ENCODE data around the gene CHRDL1.
"Not testable (repeated sequence)": the region's sequence is repeated elsewhere in the genome, so short reads cannot be mapped to it uniquely, and the experiment has no call there.

Gene CHRDL1

DNA sequence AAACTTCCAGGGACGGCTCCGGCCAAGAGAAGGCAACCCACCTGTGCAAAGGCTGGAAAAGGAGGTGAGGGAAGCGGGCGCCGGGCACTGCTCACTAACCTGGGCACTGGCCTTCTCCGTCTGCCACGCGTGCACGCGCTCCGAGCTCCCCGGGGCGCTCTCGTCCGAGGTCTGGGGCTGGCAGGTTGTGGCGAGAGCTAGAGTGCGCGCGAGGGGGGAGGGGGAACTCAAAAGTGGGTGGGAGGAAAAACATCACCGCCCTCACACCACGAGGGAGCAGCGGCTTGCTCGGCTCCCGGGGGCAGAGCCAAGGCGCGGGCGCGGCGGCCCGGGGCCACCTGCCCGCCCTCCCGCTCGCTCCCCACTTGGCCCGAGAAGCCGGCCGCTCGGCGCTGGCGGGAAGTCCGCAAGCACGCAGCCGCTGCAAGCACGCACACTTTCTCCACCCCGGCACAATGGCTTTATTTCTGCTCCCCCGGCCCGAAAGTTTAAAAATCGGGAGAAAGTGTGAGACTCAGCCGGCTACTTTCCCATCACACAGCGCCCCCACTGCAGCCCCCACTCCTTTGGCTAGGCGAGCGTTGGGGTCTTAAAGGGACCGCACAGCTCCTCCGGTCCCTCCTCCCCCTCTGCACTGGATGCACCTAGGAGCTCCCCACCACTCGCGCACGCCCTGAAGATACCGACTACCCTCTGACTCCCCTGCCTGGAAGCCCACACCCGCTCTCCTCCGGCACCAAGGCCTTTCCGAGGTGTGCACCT lies at the start of gene CHRDL1:
CHRDL1 (minus strand) TSS at position 173 of the 762 bp plus-strand sequence. CDS start 3,636 bp downstream, outside the sequence.
- H3K27ac ChIP-seq: no peak within 1 kb of the TSS
- DNase-seq (ENCODE audit: low read depth, low spot score): no peak

- H3K27ac ChIP-seq: no peak overlapping the region
- DNase-seq (ENCODE audit: low read depth, low spot score): no peak
These were observed 41.4 kb upstream of the CHRDL1 start for GRCh38 chrX:110836982-110837381.

DNA sequence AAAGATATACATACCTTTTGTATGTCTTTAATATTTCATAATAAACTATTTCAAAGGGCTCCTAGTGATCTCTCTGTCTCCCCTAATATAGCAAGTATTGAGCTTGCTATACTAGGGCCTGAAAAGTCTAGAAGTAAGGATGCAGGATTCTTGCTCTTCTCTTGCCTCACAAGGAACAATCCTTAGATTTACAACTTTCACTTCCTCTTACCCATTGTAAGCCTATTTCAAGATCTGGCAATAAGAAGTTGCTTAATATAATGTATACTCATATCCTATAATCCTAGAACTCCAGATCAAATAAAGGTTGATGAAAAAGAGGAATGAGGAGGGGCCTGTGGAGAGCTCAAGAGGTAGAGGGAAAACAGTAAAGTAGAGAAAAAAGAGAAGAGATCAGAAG lies 40.8 kb upstream of the CHRDL1 start:
- H3K27ac ChIP-seq: no peak overlapping the region
- DNase-seq (ENCODE audit: low read depth, low spot score): no peak

DNA sequence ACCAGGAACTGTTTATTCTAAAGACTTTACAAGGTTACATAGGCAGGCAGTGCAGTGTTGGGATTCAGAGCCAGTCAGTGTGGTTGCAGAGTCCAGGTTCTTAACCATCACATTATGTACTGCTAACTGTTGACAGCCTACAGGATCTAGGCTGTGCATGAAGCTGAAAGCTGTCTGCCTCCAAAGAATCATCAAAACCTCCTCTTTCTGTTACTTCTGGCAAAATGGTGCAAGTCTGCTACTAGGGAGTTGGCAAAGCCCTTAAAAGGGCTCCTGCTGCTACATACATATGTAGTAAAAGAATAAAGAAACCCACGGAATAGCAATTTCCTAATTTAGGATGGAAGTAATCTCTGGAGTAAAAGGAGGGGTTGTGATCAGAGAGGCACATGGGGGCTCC lies 40.4 kb upstream of the CHRDL1 start:
- no peak for DNase-seq (ENCODE audit: low read depth, low spot score)
- H3K27ac ChIP-seq: no peak overlapping the region

- H3K27ac ChIP-seq: no peak overlapping the region
- no peak for DNase-seq (ENCODE audit: low read depth, low spot score)
These were observed 30.4 kb upstream of the CHRDL1 start for GRCh38 chrX:110825972-110826371.

GRCh38 chrX:110816543-110816942 lies 20.9 kb upstream of the CHRDL1 start:
- not testable (repeated sequence) for DNase-seq (ENCODE audit: low read depth, low spot score); H3K27ac ChIP-seq

DNA sequence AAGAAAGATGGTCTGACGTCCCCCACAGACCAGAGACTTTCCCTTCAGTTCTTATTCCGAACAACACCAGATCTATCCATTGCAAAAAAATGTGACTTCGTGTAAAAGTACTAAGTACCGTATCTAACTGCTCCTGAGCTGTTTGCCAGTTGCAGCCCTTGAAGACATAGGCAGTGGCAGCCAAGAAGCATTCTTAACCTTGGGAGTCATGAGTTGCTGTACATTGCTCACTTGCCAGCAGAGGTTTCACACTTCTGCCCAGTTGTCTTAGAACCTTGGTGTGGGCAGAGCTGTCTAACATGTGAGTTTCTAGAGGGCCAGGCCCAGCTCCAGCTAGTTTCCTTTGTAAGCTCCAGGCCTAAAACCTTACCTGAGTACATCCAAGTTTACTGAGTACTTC lies 10.5 kb upstream of the CHRDL1 start:
- DNase-seq (ENCODE audit: low read depth, low spot score): no peak
- no peak overlapping the region for H3K27ac ChIP-seq

GRCh38 chrX:110805303-110805702 lies 9.7 kb upstream of the CHRDL1 start:
- DNase-seq (ENCODE audit: low read depth, low spot score): no peak
- H3K27ac ChIP-seq: no peak overlapping the region

DNA sequence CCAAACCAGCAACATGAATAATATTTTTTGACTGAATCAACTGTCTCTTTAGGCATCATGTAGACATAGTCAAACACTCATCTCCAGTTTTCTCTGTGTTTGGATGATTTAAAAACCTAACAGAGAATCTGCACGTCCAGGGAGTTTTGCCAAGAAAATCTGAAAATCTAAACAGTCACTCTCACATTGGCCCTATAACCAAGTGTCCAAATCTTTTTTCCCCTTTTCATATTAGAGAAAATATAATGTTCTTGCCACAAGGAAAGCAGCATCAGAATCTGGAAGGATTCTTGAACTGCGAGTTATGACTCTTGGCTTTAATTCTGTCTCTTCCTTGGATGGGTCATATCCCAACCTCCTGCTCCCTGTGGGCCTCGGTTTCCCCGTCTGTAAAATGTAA lies 8.8 kb upstream of the CHRDL1 start:
- H3K27ac ChIP-seq: no peak overlapping the region
- DNase-seq (ENCODE audit: low read depth, low spot score): no peak

- H3K27ac ChIP-seq: no peak overlapping the region
- no peak for DNase-seq (ENCODE audit: low read depth, low spot score)
These were observed 7.9 kb upstream of the CHRDL1 start for GRCh38 chrX:110803506-110803905.

- no peak overlapping the region for H3K27ac ChIP-seq
These were observed 735 bp upstream of the CHRDL1 start for GRCh38 chrX:110796407-110796697.

GRCh38 chrX:110794601-110795000 lies 1.0 kb downstream of the CHRDL1 start:
- no peak overlapping the region for H3K27ac ChIP-seq
- no peak for DNase-seq (ENCODE audit: low read depth, low spot score)

More at GRCh38 chrX:110796407-110796697, 735 bp upstream of the CHRDL1 start:
- DNase-seq (ENCODE audit: low read depth, low spot score): no peak

- no peak for DNase-seq (ENCODE audit: low read depth, low spot score)
- H3K27ac ChIP-seq: no peak overlapping the region
These were observed 4.5 kb downstream of the CHRDL1 start for GRCh38 chrX:110791071-110791470.

GRCh38 chrX:110786486-110786885 lies 9.1 kb downstream of the CHRDL1 start:
- DNase-seq (ENCODE audit: low read depth, low spot score): no peak
- no peak overlapping the region for H3K27ac ChIP-seq

- DNase-seq (ENCODE audit: low read depth, low spot score): no peak
- no peak overlapping the region for H3K27ac ChIP-seq
These were observed 35.8 kb downstream of the CHRDL1 start for GRCh38 chrX:110759785-110760184.

- H3K27ac ChIP-seq: no peak overlapping the region
- no peak for DNase-seq (ENCODE audit: low read depth, low spot score)
These were observed 36.7 kb downstream of the CHRDL1 start for GRCh38 chrX:110758781-110759422.

DNA sequence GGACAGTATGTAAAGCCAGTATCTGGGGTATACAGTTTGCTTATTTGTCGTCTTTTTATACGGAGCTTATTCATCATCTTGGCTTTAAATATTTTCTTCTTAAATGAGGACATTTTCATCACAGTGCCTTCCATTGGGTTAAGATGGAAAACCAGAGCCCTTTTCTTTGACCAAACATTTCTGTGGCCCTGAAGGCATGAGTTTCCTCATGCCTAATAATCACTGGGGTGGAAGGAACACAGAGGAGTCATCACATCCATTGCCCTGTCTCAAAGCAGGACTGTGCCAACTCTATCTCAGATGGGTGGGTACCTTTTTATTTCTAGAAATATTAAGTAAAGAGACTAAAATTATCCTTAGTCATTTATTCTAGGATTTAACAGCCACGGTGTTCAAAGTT lies 40.0 kb downstream of the CHRDL1 start:
- H3K27ac ChIP-seq: no peak overlapping the region
- no peak for DNase-seq (ENCODE audit: low read depth, low spot score)

GRCh38 chrX:110755061-110755460 lies 40.6 kb downstream of the CHRDL1 start:
- no peak overlapping the region for H3K27ac ChIP-seq
- DNase-seq (ENCODE audit: low read depth, low spot score): no peak

GRCh38 chrX:110750526-110751189 lies 45.0 kb downstream of the CHRDL1 start:
- H3K27ac ChIP-seq: no peak overlapping the region
- DNase-seq (ENCODE audit: low read depth, low spot score): no peak

GRCh38 chrX:110748256-110748806 lies 47.3 kb downstream of the CHRDL1 start:
- H3K27ac ChIP-seq: no peak overlapping the region
- no peak for DNase-seq (ENCODE audit: low read depth, low spot score)

DNA sequence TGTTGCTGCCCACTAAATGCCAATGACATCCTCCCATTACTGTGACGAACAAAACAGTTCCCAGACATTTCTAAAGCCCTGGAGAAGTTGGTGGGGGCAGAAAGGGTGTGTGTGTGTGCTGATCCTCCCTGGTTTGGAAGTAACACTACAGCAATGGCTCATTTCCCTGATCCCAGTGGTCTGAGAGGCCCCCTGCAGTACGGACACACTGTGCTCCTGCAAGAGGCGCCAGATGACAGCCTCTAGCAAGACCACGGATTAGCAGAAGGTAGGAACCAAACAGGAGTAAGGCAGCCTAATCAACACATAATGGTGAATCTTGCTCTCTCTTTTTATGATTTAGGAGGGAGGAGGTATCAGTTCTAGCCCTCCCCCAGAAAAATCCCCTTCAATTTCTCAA lies 49.6 kb downstream of the CHRDL1 start:
- DNase-seq (ENCODE audit: low read depth, low spot score): no peak
- H3K27ac ChIP-seq: no peak overlapping the region

All from epithelial cell of prostate (primary cell).